GM03348 (cell line): ENCODE data around the gene KRTAP10-1.
A peak's percentile ranks its signal among the peaks of the same experiment; 100 is the strongest.
"Not testable (repeated sequence)": the region's sequence is repeated elsewhere in the genome, so short reads cannot be mapped to it uniquely, and the experiment has no call there.

Experiments used
- DNase-seq: peaks from one replicate; pipeline ENCODE4 v3.0.0; 2012; ENCODE audit warnings: low spot score

KRTAP10-1 gene

DNA sequence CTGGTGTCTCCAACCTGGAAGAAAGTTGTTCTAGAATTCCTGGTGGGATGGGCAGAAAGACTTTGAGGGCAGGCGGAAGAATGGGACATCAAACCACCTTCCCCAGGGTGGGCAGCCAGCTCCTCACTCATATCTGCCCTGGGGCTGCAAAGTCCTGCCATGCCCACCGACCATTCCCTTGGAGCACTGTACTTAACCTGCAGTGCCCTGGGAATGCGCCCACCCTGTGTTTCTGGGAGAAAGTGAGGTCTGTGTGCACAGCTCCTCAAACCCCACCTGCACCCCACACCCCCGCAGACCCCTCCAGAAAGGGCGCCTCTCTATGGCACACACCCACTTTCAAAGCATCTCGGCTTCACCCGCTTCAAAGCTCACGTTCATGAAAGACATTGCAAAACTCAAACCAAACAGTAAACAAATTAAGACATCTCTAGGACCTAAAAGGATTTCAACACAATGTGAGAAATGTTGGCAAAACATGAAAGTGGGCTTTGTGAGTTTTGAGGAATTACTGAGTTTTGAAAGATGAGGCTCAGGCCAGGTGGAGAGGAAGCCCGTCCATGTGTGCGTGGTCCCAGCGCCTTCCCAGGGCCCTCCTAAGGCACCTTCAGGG is 25.1 kb downstream of the KRTAP10-1 start:
- no peak for DNase-seq

GRCh38 chr21:44514218-44514520 is 25.8 kb downstream of the KRTAP10-1 start:
- no peak for DNase-seq

DNA sequence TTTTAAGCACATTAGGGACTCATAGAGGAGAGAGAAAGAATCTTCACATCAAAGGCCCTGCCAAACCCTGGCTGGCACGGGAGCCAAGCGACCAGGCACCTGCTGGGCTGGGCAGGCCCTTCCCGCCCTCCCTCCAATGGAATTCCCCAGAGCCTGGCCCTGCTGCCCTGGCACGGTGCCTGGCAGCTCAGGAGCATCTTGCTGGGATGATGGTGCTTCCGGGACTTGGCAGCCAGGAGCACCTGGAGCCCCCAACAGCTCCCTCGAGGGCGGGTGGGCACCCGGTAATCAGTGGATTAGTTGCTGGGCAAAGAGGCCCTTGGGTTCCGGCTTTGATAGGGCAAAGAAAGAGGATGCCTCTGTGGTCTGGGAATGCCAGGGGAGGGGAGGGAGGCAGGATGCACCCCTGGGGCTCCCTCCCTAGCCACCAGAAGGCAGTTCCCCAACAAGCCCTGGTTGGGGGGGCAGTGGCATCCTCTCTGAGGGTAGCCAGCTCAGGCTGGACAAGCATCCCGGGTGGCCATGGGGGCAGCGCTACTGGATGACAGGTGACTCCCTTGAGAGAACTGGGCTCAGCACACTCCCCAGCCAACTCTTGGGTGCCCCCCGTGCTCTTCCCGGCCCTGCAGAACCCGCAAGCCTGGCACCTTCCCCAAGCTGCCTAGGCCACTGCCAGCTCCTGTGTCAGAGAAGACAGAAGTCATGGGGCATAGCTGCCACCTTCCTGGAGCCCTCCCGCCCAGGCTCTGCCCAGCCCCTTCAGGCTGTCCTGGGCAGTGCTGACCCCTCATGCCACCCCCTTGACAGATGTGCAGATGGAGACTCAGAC is 26.4 kb downstream of the KRTAP10-1 start:
- no peak for DNase-seq

DNA sequence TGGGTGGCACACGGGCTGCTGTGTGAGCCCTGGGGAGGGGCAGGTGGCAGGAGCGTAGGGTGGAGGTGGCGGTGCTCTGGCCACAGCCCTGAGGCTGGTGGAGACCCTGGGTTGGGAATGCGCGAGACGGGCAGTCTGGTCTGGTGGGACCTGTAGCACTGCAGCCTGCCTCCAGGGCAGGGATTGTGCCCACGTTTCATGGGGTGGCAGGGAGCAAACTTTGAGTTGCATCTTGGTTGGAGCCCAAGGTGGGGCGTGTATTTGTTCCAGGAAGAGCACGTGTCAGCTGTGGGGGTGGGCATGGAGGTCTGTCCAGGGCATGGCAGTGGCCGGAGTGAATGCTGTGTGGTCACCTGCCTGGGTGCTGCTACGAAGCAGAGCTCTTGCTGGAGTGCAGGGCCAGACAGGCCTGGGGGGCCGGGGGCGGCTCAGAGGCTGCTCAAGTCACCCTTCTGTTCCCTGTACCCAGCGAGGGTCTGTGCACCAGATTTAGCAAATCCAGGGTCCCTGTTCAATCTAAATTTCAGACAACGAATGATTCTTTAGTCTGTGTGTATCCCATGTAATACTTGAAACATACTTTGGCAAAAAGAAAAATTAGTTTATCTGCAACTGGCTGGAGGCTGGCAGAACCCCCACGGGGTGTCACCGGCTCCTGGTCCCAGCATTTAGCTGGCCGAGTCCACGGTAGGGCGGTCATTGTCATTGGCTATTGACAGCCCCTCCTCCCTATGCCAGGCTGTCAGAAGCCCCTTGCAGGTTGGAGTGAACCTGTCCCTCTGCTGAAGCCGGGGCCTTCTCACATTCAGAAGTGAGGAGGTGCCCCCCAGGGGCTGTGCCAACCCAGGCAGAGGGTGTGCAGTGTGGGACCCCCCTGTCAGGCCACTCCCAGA is 27.3 kb downstream of the KRTAP10-1 start:
- no peak for DNase-seq

DNA sequence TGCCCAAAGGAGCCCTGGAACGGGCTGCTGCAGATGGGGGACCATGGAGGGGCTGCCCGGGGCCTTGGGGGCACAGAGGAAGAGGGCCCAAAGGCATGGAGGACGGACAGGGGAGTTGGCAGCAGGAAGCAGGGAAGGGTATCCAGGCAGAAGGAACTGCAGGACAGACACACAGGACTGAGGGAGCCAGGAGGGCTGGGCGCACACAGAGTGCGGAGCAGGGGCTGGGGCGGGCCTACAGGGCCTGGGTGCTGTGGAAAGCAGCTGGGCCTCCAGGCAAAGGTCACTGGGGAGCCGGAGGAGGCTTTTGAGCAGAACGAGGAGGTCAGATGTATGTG is 28.1 kb downstream of the KRTAP10-1 start:
- no peak for DNase-seq

GRCh38 chr21:44511219-44511937 is 28.6 kb downstream of the KRTAP10-1 start:
- no peak for DNase-seq

GRCh38 chr21:44510508-44511218 is 29.3 kb downstream of the KRTAP10-1 start:
- peak; percentile 82 for DNase-seq

GRCh38 chr21:44510109-44510507 is 29.9 kb downstream of the KRTAP10-1 start:
- DNase-seq, result no peak

DNA sequence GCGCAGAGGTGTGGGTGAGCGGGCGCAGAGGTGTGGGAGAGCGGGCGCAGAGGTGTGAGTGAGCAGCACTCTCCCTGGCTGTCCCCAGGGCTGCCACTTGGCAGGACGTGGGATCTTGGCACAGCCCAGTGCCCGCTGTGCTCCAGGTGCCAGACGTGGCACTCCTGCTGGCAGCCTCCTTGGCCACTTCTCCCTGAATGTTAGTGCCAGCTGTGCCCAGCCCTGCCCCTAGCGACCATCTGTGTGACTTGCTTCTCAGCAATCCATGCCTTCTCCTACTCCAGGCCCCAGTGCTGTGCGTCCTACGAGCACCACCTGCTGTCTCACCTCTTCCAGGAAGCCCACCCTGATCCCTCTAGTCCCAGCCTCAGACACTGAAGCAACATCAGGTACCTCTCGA is 30.5 kb downstream of the KRTAP10-1 start:
- peak; percentile 33 for DNase-seq

- DNase-seq, result no peak
Observed at GRCh38 chr21:44508711-44509445, 31.1 kb downstream of the KRTAP10-1 start.

GRCh38 chr21:44508426-44508710 is 31.6 kb downstream of the KRTAP10-1 start:
- no peak for DNase-seq

GRCh38 chr21:44507673-44508425 is 32.1 kb downstream of the KRTAP10-1 start:
- no peak for DNase-seq

- DNase-seq, result no peak
Observed at GRCh38 chr21:44506279-44507255, 33.4 kb downstream of the KRTAP10-1 start.

- no peak for DNase-seq
Observed at GRCh38 chr21:44505673-44506278, 34.2 kb downstream of the KRTAP10-1 start.

DNA sequence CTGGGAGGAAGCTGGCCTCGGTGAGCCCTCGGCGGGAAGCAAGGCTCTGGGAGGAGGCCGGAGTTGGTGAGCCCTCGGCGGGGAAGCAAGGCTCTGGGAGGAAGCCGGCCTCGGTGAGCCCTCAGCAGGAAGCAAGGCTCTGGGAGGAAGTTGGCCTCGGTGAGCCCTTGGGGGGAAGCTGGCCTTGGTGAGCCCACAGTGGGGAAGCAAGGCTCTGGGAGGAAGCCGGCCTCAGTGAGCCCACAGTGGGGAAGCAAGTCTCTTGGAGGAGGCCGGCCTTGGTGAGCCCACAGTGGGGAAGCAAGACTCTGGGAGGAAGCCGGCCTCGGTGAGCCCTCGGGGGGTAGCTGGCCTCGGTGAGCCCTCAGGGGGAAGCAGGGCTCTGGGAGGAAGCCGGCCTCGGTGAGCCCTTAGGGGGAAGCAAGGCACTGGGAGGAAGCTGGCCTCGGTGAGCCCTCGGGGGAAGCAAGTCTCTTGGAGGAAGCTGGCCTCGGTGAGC is 36.0 kb downstream of the KRTAP10-1 start:
- DNase-seq, result no peak

DNA sequence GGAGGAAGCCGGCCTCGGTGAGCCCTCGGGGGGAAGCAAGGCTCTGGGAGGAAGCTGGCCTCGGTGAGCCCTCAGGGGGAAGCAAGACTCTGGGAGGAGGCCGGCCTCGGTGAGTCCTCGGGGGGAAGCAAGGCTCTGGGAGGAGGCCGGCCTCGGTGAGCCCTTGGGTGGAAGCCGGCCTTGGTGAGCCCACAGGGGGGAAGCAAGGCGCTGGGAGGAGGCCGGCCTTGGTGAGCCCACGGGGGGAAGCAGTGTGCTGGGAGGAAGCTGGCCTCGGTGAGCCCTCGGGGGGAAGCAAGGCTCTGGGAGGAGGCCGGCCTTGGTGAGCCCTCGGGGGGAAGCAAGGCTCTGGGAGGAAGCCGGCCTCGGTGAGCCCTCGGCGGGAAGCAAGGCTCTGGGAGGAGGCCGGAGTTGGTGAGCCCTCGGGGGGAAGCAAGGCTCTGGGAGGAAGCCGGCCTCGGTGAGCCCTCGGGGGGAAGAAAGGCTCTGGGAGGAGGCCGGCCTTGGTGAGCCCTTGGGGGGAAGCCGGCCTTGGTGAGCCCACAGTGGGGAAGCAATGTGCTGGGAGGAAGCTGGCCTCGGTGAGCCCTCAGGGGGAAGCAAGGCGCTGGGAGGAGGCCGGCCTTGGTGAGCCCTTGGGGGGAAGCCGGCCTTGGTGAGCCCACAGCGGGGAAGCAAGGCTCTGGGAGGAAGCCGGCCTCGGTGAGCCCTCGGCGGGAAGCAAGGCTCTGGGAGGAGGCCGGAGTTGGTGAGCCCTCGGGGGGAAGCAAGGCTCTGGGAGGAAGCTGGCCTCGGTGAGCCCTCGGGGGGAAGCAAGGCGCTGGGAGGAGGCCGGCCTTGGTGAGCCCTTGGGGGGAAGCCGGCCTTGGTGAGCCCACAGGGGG is 36.7 kb downstream of the KRTAP10-1 start:
- not testable (repeated sequence) for DNase-seq

GRCh38 chr21:44502171-44502958 is 37.6 kb downstream of the KRTAP10-1 start:
- DNase-seq, result no peak
